ENCODE data around the gene UBASH3A.

UBASH3A gene

GRCh38 chr21:42432695-42433094 is 29.0 kb downstream of the UBASH3A start:
- no peak for FAIRE-seq

- FAIRE-seq = no peak
Measured at GRCh38 chr21:42433946-42434551, 30.3 kb downstream of the UBASH3A start.

- FAIRE-seq = no peak
Measured at GRCh38 chr21:42434884-42435283, 31.2 kb downstream of the UBASH3A start.

- no peak for FAIRE-seq
Measured at GRCh38 chr21:42435401-42435800, 31.7 kb downstream of the UBASH3A start.

GRCh38 chr21:42435833-42436232 is 32.1 kb downstream of the UBASH3A start:
- no peak for FAIRE-seq

- FAIRE-seq = no peak
Measured at GRCh38 chr21:42436914-42437313, 33.2 kb downstream of the UBASH3A start.

- FAIRE-seq = no peak
Measured at GRCh38 chr21:42437786-42438185, 34.1 kb downstream of the UBASH3A start.

GRCh38 chr21:42438316-42439205 is 34.9 kb downstream of the UBASH3A start:
- no peak for FAIRE-seq

- no peak for FAIRE-seq
Measured at GRCh38 chr21:42439284-42440186, 35.8 kb downstream of the UBASH3A start.

GRCh38 chr21:42440187-42440792 is 36.6 kb downstream of the UBASH3A start:
- FAIRE-seq = no peak

GRCh38 chr21:42441963-42442362 is 38.3 kb downstream of the UBASH3A start:
- FAIRE-seq = no peak

GRCh38 chr21:42443181-42443785 is 39.6 kb downstream of the UBASH3A start:
- FAIRE-seq = no peak

GRCh38 chr21:42443876-42444744 is 40.4 kb downstream of the UBASH3A start:
- no peak for FAIRE-seq

- FAIRE-seq = no peak
Measured at GRCh38 chr21:42444745-42445059, 41.0 kb downstream of the UBASH3A start.

- FAIRE-seq = no peak
Measured at GRCh38 chr21:42445311-42445710, 41.6 kb downstream of the UBASH3A start.

GRCh38 chr21:42446531-42446930 is 42.8 kb downstream of the UBASH3A start:
- no peak for FAIRE-seq

GRCh38 chr21:42447182-42447581 is 43.5 kb downstream of the UBASH3A start:
- no peak for FAIRE-seq

GRCh38 chr21:42447732-42448131 is 44.0 kb downstream of the UBASH3A start:
- no peak for FAIRE-seq

- no peak for FAIRE-seq
Measured at GRCh38 chr21:42448686-42449085, 45.0 kb downstream of the UBASH3A start.

GRCh38 chr21:42451941-42452340 is 48.2 kb downstream of the UBASH3A start:
- no peak for FAIRE-seq

GRCh38 chr21:42452401-42453223 is 48.9 kb downstream of the UBASH3A start:
- no peak for FAIRE-seq
